Astrocyte of the cerebellum (primary cell): Measurements from ENCODE around the gene PPP2R3B.

Source experiments
- DNase-seq: peaks from one replicate; pipeline ENCODE4 v3.0.0-alpha.2; 2011; ENCODE audit warnings: low read depth
- H3K4me3 ChIP-seq: 2 replicates; pipeline ENCODE4 v1.5.1; 2011; ENCODE audit warnings: mild to moderate bottlenecking, low read depth, low read length, moderate library complexity
- in situ Hi-C: cut with HindIII; loops from 2 replicates; pipeline ENCODE4 v1.10.0; 2017; ENCODE audit warnings: low sequenced_read_pairs
- TF ChIP-seq, protein P1 (sequence below): IDR thresholded peaks from 2 replicates; pipeline ENCODE4 v1.5.1; 2012; ENCODE audit warnings: low read length, low read depth, moderate library complexity, mild to moderate bottlenecking; ENCODE audit errors: missing control alignments

The PPP2R3B gene

DNA sequence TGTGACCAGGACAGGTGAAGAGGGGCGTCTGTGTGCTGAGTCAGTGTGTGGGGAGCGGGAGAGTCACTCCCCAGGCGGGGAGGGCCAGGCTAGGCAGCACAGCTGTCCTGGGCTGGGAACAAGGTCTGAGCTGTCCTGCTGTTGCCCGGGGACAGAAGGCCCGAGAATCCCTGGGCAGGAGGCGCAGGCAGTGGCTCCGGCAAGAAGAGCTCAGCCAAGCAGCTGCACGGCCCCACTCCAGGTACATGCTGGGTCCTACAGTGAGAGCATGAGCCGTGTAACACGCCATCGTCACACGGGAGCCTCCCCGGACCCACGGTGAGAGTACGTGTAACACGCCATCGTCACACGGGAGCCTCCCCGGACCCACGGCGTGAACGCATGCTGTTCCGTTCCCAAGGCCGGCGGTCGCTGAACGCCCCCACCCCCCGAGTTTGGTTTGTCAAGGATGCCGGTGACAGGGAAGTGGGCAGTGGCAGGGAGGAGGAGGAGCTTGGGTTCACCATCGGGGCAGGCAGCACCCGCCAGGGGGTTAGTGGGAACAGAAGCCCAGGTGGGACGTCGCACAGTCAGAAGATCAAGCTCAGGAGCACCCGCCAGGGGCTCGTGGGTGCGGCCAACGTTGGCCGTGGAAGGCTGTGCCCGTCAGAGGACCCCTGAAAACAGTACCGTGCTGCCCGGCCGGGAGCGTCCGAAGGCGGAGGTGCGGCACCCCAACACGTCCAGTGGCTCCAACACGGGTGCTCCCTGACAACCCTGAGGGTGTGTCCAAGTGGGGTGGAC lies 15.6 kb downstream of the PPP2R3B start:
- H3K4me3 ChIP-seq, result no peak overlapping the region
- TF ChIP-seq, protein P1, sequence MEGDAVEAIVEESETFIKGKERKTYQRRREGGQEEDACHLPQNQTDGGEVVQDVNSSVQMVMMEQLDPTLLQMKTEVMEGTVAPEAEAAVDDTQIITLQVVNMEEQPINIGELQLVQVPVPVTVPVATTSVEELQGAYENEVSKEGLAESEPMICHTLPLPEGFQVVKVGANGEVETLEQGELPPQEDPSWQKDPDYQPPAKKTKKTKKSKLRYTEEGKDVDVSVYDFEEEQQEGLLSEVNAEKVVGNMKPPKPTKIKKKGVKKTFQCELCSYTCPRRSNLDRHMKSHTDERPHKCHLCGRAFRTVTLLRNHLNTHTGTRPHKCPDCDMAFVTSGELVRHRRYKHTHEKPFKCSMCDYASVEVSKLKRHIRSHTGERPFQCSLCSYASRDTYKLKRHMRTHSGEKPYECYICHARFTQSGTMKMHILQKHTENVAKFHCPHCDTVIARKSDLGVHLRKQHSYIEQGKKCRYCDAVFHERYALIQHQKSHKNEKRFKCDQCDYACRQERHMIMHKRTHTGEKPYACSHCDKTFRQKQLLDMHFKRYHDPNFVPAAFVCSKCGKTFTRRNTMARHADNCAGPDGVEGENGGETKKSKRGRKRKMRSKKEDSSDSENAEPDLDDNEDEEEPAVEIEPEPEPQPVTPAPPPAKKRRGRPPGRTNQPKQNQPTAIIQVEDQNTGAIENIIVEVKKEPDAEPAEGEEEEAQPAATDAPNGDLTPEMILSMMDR, result no peak
- in situ Hi-C loops, result loop anchor here (10.0 kb wide), 1 partner anchor 64 kb away; no protein-coding TSS in a partner anchor
- DNase-seq, result no peak

DNA sequence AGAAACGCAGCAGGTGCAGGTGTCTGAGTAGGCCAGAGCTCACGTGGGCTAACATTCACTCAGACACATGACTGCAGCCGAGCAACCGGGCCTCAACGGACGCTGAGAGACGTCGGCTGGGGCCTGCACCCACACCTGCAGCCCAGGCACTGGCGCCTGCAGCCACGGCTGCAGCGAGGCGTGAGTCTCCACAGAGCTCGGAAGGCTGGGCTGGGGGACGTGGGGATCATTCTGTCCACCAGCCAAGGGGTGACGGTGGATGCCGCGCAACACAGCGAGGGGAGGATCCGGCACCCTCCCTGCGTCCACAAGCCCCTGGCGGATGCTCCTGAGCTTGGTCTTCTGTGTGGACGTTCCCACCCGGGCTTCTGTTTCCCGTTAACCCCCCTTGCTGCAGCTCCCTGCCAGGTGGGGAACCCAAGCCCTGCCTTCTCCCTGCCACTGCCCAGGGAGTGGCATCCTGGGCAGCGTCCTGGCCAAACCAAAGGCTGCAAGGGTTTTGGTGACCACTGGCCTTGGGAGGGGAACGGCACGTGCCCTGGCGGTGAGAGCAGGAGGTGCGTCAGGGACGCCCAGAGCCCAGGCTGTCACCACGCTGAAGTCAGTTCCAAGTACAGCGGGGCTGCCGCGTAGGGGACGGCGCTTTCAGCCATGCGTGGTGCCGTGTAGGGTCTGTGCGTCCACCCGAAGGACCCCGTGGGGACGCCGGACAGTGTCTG lies 16.3 kb downstream of the PPP2R3B start:
- no peak overlapping the region for H3K4me3 ChIP-seq
- TF ChIP-seq, protein P1, result no peak
- in situ Hi-C loops, result loop anchor here (10.0 kb wide), 1 partner anchor 64 kb away; no protein-coding TSS in a partner anchor
- no peak for DNase-seq

- TF ChIP-seq, protein P1, result no peak
- DNase-seq, result no peak
- in situ Hi-C loops, result loop anchor here (10.0 kb wide), 1 partner anchor 65 kb away; no protein-coding TSS in a partner anchor
- no peak overlapping the region for H3K4me3 ChIP-seq
Observed at GRCh38 chrX:369563-370101, 17.1 kb downstream of the PPP2R3B start.

DNA sequence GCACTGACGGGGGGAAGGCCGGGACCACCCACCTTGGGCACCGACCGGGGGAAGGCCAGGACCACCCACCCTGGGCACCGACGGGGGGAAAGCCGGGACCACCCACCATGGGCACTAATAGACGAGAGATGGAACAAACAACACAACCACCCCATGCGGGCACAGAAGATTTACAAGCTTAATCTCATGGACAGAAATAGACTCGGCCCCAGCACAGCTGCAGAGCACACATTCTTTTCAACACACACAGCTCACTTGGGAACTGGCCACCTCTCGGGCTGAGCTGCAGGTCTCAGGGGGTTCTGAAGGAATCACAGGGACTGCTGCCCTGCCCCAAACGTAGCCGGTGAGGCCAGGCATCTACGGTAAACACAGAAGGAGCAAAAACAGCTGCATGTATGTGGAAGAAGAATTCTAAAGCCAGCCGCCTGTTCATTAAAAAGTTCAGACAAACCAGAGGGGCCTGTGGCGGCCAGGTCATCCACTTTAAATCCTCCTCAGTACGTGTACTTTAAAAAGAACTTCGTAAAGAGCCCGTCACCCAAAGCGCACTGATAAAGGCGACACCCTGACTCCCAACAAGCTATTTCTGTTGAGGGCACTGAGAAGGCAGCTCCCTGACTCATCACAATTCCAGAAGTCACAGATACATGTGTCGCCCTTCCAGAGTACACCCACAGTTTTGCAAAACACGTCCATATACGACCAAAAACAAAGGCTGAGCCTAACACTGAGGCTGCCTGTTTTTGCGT lies 17.7 kb downstream of the PPP2R3B start:
- in situ Hi-C loops, result no loop called here
- no peak overlapping the region for H3K4me3 ChIP-seq
- TF ChIP-seq, protein P1, result no peak
- DNase-seq, result no peak

DNA sequence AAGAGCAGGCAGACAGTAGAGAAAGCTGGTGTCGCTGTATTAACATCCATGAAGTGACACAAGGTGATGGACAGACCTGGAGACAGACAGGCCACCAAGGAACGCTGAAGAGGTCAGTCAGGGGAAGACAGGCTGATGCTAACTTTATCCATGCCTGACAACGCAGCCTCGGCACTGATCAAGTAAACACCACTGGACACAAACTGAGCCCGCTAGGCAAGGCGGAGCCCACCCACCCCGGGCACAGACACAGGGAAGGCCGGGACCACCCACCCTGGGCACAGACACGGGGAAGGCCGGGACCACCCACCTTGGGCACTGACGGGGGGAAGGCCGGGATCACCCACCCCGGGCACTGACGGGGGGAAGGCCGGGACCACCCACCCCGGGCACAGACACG lies 18.8 kb downstream of the PPP2R3B start:
- TF ChIP-seq, protein P1, result no peak
- DNase-seq, result no peak
- in situ Hi-C loops, result no loop called here
- no peak overlapping the region for H3K4me3 ChIP-seq

DNA sequence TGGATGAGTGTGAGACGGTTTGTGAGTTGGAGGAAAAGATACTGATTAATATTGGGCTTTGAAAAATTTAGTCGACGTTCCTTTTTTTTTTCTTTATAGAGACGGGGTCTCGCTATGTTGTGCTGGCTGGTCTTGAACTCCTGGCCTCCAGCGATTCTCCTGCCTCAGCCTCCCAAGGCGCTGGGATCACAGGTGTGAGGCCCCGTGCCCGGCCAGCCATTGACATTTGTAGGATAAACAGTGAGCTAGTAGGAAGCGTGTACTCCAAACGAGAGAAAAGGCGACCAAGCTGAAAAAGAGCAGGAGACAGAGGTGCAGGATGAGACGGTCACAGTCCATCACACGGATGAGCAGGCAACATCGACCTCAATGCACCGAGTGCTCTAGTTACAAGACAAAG lies 19.4 kb downstream of the PPP2R3B start:
- TF ChIP-seq, protein P1, result no peak
- no peak overlapping the region for H3K4me3 ChIP-seq
- in situ Hi-C loops, result no loop called here
- DNase-seq, result no peak
